AG10803 (cell line): Measurements from ENCODE around the gene NDUFB6.

Source experiments
- DNase-seq: peaks from one replicate; pipeline ENCODE4 v3.0.0; 2010; ENCODE audit warnings: low read depth
- H3K4me3 ChIP-seq: 2 replicates; pipeline ENCODE4 v1.5.1; 2011; ENCODE audit warnings: mild to moderate bottlenecking, low read length, control low read depth
- TF ChIP-seq, protein P1 (sequence below): conservative IDR thresholded peaks from 2 replicates; pipeline ENCODE4 v1.5.1; 2011; ENCODE audit warnings: mild to moderate bottlenecking, low read length, control low read depth, inconsistent platforms

Gene NDUFB6

DNA sequence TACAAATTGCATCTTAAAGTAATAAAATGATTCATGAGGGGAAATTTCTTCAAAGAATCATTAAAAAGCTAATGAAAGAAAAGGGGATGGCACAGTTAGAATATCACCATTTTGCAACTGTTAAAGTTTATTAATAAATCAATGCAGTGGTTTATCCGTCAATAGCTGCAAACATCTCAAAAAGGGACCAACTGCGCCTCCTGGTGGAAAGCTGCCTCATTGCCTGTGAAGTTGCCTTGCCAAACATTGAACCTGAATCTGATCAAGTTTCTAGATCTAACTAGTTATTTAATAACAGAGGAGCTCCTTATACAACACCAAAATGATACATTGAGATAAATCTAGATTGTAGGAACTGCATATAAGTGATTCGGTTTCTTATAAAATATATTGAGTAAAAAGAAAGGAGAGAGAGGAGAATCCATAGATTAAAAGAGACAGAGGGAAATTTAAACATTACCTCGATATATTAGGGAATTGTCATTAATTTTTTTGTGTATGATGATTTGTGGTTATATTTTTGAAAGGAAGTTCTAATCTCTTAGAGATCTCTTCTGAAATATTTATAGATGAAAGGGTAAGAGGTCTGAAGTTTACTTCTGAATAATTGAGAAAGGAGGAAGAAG, 6.9 kb upstream of the NDUFB6 start:
- peak; percentile 49 for DNase-seq

DNA sequence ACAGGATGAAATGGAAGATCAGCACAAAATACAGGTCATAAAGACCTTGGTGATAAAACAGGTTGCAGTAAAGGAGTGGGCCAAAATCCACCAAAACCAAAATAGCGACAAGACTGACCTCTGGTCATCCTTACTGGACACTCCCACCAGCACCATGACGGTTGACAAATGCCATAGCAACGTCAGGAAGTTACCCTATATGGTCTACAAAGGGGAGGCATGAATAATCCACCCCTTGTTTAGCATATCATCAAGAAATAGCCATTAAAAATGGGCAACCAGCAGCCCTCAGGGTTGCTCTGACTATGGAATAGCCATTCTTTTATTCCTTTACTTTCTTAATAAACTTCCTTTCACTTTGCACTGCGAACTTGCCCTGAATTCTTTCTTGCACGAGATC, 6.0 kb upstream of the NDUFB6 start:
- TF ChIP-seq, protein P1, sequence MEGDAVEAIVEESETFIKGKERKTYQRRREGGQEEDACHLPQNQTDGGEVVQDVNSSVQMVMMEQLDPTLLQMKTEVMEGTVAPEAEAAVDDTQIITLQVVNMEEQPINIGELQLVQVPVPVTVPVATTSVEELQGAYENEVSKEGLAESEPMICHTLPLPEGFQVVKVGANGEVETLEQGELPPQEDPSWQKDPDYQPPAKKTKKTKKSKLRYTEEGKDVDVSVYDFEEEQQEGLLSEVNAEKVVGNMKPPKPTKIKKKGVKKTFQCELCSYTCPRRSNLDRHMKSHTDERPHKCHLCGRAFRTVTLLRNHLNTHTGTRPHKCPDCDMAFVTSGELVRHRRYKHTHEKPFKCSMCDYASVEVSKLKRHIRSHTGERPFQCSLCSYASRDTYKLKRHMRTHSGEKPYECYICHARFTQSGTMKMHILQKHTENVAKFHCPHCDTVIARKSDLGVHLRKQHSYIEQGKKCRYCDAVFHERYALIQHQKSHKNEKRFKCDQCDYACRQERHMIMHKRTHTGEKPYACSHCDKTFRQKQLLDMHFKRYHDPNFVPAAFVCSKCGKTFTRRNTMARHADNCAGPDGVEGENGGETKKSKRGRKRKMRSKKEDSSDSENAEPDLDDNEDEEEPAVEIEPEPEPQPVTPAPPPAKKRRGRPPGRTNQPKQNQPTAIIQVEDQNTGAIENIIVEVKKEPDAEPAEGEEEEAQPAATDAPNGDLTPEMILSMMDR = no peak
- no peak for DNase-seq
- H3K4me3 ChIP-seq = no peak overlapping the region

More for the DNA sequence above, 6.9 kb upstream of the NDUFB6 start:
- H3K4me3 ChIP-seq = no peak overlapping the region
- TF ChIP-seq, protein P1 = peak; percentile 99

DNA sequence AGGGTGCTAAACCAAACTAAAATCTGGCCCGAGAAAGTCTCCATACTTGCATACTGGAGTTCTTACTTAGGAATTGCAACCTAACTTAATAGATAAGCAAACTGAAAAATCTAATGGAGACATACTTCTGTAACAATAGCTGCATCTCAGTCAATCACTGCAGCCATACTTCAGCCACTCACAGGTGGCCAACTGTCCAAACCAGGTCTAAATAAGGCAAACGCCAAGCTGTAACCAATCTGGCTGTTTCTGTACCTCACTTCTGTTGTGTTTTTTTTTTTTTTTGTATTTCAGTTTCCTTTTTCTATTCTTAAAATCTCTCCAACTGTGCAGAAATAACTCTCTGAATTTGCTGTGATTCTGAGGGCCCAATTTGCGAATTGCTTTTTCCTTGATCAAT, 4.4 kb upstream of the NDUFB6 start:
- TF ChIP-seq, protein P1 = no peak
- H3K4me3 ChIP-seq = no peak overlapping the region
- no peak for DNase-seq

DNA sequence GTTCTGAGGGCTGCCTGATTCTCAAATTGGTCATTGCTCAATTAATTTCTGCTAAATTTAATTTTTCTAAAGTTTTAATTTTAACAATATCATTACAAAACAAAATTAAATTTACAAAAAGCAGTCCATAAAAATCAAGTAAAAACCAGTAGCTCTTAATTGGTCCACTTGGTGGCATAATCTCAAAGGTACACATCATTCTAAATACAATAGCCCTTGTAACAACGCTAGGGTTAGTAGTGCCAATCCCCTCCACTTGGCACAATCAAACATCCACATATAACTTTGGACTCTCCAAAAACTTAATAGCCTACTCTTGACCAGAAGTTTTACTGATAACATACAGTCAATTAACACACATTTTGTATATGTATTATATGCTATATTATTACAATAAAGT, 1.9 kb upstream of the NDUFB6 start:
- TF ChIP-seq, protein P1 = no peak
- DNase-seq = no peak

DNA sequence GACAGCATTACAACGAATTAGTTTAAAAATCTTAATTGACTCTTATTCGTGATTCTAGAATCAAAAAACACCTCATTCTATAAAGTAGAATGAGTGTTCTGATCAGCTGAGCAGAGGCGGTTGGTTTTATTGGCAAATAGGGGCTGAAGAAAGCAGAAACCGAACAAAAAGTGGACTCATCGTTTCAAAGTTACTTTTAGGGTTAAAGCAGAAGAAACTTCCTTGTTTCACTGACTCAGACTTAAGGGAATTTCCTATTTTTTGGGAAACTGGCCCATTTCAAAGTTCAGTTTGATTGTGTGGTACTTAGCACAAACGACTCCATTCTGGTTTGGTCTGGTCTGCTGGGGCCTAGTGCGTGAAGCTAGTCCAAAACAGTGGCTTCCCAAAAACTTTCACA, 862 bp upstream of the NDUFB6 start:
- no peak overlapping the region for H3K4me3 ChIP-seq
- TF ChIP-seq, protein P1 = no peak
- DNase-seq = no peak

More for the DNA sequence above, 1.9 kb upstream of the NDUFB6 start:
- H3K4me3 ChIP-seq = no peak overlapping the region

DNA sequence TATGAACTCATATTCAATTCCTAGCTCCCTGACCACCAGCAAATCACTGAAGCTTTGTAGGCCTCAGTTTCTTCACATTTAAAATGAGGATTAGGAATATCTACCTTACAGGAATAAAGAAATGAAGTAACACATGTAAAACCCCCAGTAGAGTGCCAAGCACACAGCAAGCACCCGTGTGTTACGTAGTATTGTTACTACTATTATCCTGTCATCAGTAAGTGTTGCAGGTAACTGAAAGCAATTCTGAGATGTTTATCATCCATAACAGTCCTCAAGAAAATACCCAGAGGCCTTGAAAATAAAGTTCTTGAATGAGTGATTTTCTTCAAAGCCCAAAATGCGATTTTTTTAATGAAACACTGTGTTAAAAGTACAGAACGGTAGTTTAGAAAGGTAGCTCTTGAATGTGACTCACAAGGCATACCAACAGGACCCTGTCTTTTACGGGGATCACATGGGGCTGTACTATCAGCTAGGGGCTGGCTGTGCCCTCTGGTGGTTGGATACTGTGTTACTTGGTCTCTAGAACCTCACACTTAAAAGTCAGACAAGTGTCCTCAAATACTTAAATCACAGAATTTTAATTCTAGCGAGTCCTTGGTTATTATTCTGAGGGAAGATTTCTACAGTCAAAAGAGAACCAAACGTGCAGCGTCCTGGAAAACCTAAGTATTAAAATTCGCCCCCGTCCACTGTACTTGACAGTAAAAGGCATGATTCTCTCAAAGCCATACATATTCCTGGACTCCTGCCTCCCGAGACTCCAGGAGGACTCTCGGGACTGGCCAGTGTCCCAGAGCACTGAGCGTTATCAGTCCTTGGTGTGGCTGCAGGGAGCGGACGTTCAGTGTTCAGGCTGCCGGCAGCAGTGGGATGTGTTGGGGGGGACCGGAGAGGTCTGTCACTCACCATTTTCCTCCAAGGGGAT, 725 bp downstream of the NDUFB6 start:
- peak overlapping the region; percentile 93 for H3K4me3 ChIP-seq
- TF ChIP-seq, protein P1 = peak; percentile 81
- DNase-seq = peak; percentile 67
